GM12892 (cell line): ENCODE data around the gene BCAS4.

ENCODE experiments used
- DNase-seq: peaks from one replicate; pipeline ENCODE4 v3.0.0; 2011; ENCODE audit not compliant: insufficient read length
- FAIRE-seq: peaks from 2 replicates; lab custom pipeline; 2011; peaks lifted over from hg19 to GRCh38; lab: Jason Lieb, UNC
- POLR2A ChIP-seq: IDR thresholded peaks from 2 replicates; pipeline ENCODE4 v1.6.1; 2011; ENCODE audit warnings: low read depth, low read length, control low read depth
- POLR2AphosphoS5 ChIP-seq: IDR thresholded peaks from 2 replicates; pipeline ENCODE4 v1.6.1; 2011; ENCODE audit warnings: low read depth, low read length, control low read depth
- TAF1 ChIP-seq: IDR thresholded peaks from 2 replicates; pipeline ENCODE4 v1.6.1; 2011; ENCODE audit warnings: low read depth, mild to moderate bottlenecking, control low read depth, low read length, borderline replicate concordance

Gene BCAS4

DNA sequence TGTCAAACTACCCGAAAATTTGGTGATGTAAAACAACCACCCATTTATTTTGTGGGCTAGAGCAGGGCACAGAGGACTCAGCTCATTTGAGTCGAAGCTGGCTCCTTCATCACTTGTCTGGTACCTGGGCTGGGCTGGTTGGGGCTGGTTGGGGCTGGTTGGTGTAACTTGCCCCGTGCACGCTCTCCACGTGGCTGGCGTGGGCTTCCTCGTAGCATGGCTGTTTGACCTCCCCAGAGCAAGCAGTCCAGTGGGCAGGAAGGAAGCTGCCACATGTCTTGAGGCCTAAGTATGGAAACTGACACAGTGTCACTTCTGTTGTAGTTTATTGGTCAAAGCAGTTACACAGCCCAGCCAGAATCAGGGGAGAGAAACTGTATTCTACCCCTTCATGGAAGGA lies 27.1 kb downstream of the BCAS4 start:
- DNase-seq (no peak), FAIRE-seq (peak; percentile 78)
- TF ChIP-seq POLR2AphosphoS5 (no peak), POLR2A (no peak)

- TF ChIP-seq POLR2A (no peak), POLR2AphosphoS5 (no peak), TAF1 (no peak)
- DNase-seq (no peak), FAIRE-seq (no peak)
These were observed 28.5 kb downstream of the BCAS4 start for GRCh38 chr20:50823319-50823718.

DNA sequence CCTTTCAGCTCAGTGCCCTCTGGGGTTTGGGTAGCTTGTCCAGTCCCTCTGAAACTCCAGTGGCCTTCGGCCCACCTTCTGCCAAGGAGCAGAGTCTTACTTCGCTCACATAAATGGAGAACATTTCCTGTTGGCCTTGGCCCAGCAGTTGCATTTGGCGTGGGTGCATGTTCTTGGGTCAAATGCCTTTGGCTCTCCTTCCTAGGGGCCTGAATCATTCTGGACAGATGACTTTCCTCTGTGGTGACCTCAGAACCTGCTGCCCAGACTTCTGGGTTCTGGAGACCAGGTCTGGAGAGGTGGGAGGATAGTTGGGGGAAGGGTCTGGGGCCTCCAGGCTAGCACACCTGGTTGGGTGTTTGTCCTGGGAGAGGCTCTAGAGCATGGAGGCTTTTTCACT lies 29.3 kb downstream of the BCAS4 start:
- DNase-seq = no peak
- FAIRE-seq = no peak

DNA sequence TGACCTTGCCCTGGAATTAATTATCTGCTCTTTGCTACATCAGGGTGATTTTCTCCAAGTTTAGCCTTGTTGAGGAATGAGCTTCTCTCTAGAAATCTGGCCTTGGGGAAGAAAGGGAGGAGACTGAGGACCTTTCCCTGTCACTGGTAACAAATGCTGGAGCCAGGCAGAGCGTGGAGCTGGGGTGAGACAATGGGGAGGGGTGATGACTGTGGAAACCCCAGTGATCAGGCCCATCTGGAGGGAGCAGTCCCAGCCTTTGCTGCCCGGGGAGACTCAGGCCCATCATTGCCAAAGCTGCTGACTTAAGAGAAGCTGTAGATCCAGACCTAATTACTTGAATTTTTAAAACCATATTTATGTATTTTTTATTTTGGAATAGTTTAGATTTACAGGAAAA lies 31.3 kb downstream of the BCAS4 start:
- DNase-seq = no peak
- no peak for TF ChIP-seq TAF1
- TF ChIP-seq POLR2A = no peak
- TF ChIP-seq POLR2AphosphoS5 = no peak
- FAIRE-seq = no peak

More for the DNA sequence above, 29.3 kb downstream of the BCAS4 start:
- TF ChIP-seq POLR2AphosphoS5 (no peak), TAF1 (no peak), POLR2A (no peak)

- TF ChIP-seq POLR2A (no peak), TAF1 (no peak), POLR2AphosphoS5 (no peak)
- no peak for FAIRE-seq
- no peak for DNase-seq
These were observed 33.7 kb downstream of the BCAS4 start for GRCh38 chr20:50828363-50829136.

GRCh38 chr20:50831622-50832021 lies 36.8 kb downstream of the BCAS4 start:
- DNase-seq = no peak
- no peak for FAIRE-seq
- no peak for TF ChIP-seq POLR2A
- no peak for TF ChIP-seq TAF1
- TF ChIP-seq POLR2AphosphoS5 = no peak

- no peak for FAIRE-seq
- TF ChIP-seq POLR2A = no peak
- TF ChIP-seq TAF1 = no peak
- TF ChIP-seq POLR2AphosphoS5 = no peak
- no peak for DNase-seq
These were observed 39.7 kb downstream of the BCAS4 start for GRCh38 chr20:50834599-50835005.

DNA sequence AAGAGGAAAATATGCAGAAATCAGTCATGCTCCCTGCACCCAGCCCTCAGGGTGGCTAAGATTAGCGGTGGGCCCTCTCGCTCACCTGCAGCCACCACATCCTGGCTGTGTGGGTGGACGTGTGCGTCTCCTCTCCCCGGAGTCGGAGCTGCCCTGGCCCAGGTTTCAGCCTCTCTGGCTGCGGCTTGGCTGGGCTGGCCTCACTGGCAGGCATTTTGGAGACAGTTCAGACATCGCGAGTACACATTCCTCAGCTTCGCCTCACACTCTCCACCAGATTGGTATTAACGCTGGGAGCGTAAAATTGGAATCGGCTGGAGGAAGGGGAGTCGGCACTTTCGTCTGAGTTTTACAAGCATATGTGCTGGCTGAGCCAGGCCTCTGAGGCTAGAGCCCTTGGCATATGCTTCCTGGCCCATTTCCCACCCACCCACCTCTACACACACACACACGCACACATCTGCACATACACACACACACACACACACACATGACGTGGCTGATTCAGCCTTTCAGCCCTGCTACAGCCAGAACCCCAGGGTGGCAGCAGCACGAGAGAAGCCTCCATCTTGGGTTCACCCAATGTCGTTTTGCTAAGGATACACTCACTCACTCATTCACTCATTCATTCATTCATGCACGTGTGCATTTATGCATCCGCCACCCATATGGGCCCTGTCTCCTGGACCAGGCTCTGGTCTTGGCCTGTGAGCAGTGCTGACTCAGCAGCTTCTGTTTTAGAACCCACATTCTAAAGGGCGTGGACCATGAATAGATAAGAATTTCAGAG lies 42.9 kb downstream of the BCAS4 start:
- TF ChIP-seq POLR2AphosphoS5 (peak; percentile 63), TAF1 (no peak), POLR2A (0 out of 2 replicates have a peak, but pooled peaks have one; percentile 49)
- peak; percentile 73 for DNase-seq
- peak; percentile 76 for FAIRE-seq

DNA sequence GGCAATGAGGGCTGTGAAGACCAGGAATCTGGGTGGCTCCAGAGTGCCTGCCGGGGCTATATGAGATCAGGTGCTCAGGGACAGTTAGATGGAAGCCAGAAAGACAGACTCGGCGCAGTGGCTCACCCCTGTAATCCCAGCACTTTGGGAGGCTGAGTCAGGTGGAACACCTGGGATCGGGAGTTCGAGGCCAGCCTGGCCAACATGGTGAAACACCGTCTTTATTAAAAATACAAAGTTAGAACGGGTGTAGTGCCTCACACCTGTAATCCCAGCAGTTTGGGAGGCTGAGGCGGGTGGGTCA lies 43.4 kb downstream of the BCAS4 start:
- TF ChIP-seq POLR2A = no peak
- TF ChIP-seq POLR2AphosphoS5 = no peak
- TF ChIP-seq TAF1 = no peak
- no peak for FAIRE-seq
- no peak for DNase-seq

DNA sequence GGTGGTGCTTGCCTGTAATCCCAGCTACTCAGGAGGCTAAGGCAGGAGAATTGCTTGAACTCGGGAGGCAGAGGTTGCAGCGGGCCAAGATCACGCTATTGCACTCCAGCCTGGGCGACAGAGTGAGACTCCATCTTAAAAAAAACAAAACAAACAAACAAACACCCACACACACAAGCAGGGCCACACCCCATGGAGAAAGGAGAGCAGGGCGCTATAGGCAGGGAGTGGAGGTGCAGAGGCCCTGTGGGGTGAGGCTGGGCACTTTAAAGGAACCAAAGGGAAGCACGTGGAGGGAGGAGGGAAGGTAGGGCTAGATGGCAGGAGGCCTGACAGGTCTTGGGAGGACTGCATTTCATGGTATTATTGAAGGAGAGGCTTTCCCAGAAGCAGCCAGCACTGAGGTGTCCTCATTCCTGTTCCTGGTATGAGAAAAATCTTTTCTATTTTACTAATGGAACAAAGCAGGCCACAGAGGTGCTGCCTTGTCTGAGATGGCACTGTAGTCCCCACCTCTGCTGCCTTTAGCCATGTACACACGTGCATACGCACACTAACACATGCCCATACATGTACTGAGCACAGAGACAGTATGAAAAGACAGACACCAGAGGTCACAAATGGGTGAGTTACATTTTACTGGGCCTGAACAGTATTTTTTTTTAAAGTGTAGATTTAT lies 44.0 kb downstream of the BCAS4 start:
- no peak for TF ChIP-seq TAF1
- no peak for TF ChIP-seq POLR2AphosphoS5
- no peak for TF ChIP-seq POLR2A
- no peak for FAIRE-seq

GRCh38 chr20:50842821-50843220 lies 48.0 kb downstream of the BCAS4 start:
- no peak for DNase-seq
- TF ChIP-seq POLR2AphosphoS5 = no peak
- no peak for TF ChIP-seq TAF1
- no peak for TF ChIP-seq POLR2A
- no peak for FAIRE-seq

More for the DNA sequence above, 44.0 kb downstream of the BCAS4 start:
- DNase-seq = no peak
